ENCODE results near the gene LBX2. TPM values are rescaled to one million over a fixed set of nuclear protein-coding genes. Genes with fewer than 3 reads are reported as not detected.
A peak's percentile ranks its signal among the peaks of the same experiment; 100 is the strongest.

LBX2 gene
- total and polyA plus RNA-seq, 10 of the 15 experiments (the other 5 are each of a cell fraction or from before 2014, with no cell fraction given) = 0.08 to 4.0 (median 0.27) TPM

DNA sequence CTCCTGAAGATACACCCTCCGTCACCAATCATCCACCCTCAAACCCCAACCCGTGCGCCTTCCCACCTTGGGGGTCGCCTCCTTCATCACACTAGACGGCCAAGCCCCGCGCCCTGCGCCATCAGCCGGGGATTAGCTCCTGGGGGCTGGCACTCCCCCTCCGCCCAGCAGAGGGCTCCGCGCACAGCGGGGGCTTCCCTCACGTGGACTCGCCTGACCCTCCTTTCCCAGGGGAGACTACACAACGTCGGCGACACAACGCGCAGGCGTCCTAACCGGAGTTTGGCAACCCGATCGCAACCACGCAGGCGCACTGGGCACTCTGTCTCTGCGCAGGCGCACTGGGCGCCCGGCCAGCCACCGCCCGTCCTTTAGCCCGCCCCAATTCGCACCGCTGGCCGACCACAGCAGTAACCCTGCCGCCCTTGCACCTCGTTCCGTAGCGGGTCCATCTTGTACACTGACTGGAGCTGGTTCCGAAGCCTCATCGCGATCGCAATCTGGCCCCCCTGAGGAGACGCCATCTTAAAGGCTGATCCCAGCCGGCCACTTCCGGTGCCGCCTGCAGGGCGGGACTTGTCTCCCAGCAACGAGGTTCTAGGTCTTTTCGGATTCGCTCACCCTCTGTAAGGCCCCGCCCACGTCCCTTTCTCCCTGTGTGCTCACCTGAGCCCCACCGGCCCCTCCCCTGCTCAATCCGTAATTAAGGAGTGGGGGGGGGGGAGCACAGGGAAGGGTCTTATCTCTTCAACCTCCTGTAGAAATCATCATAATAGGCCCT, 7.9 kb upstream of the LBX2 start, which contains the start of gene PCGF1 (continued):
- no peak for TF ChIP-seq CHD1 (IDR thresholded peaks at IDR 0.05; ENCODE audit: low read depth, low read length)
- TF ChIP-seq, protein P1, sequence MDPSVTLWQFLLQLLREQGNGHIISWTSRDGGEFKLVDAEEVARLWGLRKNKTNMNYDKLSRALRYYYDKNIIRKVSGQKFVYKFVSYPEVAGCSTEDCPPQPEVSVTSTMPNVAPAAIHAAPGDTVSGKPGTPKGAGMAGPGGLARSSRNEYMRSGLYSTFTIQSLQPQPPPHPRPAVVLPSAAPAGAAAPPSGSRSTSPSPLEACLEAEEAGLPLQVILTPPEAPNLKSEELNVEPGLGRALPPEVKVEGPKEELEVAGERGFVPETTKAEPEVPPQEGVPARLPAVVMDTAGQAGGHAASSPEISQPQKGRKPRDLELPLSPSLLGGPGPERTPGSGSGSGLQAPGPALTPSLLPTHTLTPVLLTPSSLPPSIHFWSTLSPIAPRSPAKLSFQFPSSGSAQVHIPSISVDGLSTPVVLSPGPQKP (IDR thresholded peaks at IDR 0.05; ENCODE audit: low read depth, low read length) = peak; percentile 90
- no peak for TF ChIP-seq MYB (IDR thresholded peaks at IDR 0.05; ENCODE audit: borderline replicate concordance, low read depth, low read length)
- peak; percentile 76 for TF ChIP-seq KLF5 (IDR thresholded peaks at IDR 0.05; ENCODE audit: partially characterized antibody)
- TF ChIP-seq ZNF207 (IDR thresholded peaks at IDR 0.05; ENCODE audit: borderline replicate concordance) = peak; percentile 38; the same call in 1 of the 2 replicates
- peak; percentile 99 for TF ChIP-seq IKZF1 (conservative IDR thresholded peaks at IDR 0.05)
- no peak; the same call in 1 of the 2 replicates for TF ChIP-seq STAT1 (conservative IDR thresholded peaks at IDR 0.05)
- TF ChIP-seq KDM1A (IDR thresholded peaks at IDR 0.05; ENCODE audit: borderline replicate concordance) = no peak
- TF ChIP-seq, protein P2, sequence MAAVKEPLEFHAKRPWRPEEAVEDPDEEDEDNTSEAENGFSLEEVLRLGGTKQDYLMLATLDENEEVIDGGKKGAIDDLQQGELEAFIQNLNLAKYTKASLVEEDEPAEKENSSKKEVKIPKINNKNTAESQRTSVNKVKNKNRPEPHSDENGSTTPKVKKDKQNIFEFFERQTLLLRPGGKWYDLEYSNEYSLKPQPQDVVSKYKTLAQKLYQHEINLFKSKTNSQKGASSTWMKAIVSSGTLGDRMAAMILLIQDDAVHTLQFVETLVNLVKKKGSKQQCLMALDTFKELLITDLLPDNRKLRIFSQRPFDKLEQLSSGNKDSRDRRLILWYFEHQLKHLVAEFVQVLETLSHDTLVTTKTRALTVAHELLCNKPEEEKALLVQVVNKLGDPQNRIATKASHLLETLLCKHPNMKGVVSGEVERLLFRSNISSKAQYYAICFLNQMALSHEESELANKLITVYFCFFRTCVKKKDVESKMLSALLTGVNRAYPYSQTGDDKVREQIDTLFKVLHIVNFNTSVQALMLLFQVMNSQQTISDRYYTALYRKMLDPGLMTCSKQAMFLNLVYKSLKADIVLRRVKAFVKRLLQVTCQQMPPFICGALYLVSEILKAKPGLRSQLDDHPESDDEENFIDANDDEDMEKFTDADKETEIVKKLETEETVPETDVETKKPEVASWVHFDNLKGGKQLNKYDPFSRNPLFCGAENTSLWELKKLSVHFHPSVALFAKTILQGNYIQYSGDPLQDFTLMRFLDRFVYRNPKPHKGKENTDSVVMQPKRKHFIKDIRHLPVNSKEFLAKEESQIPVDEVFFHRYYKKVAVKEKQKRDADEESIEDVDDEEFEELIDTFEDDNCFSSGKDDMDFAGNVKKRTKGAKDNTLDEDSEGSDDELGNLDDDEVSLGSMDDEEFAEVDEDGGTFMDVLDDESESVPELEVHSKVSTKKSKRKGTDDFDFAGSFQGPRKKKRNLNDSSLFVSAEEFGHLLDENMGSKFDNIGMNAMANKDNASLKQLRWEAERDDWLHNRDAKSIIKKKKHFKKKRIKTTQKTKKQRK (IDR thresholded peaks at IDR 0.05; ENCODE audit: low read depth, low read length) = no peak; the same call in 1 of the 2 replicates
- no peak for TF ChIP-seq NR2C2 (IDR thresholded peaks at IDR 0.05; ENCODE audit: borderline replicate concordance, control insufficient read depth, insufficient read length, low read depth)
- TF ChIP-seq, protein P3, sequence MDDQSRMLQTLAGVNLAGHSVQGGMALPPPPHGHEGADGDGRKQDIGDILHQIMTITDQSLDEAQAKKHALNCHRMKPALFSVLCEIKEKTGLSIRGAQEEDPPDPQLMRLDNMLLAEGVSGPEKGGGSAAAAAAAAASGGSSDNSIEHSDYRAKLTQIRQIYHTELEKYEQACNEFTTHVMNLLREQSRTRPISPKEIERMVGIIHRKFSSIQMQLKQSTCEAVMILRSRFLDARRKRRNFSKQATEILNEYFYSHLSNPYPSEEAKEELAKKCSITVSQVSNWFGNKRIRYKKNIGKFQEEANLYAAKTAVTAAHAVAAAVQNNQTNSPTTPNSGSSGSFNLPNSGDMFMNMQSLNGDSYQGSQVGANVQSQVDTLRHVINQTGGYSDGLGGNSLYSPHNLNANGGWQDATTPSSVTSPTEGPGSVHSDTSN (IDR thresholded peaks at IDR 0.05; ENCODE audit: insufficient replicate concordance, low read depth, low read length) = no peak
- TF ChIP-seq IRF4 (IDR thresholded peaks at IDR 0.05; ENCODE audit: low read depth, low read length) = no peak
- TF ChIP-seq, protein P4, sequence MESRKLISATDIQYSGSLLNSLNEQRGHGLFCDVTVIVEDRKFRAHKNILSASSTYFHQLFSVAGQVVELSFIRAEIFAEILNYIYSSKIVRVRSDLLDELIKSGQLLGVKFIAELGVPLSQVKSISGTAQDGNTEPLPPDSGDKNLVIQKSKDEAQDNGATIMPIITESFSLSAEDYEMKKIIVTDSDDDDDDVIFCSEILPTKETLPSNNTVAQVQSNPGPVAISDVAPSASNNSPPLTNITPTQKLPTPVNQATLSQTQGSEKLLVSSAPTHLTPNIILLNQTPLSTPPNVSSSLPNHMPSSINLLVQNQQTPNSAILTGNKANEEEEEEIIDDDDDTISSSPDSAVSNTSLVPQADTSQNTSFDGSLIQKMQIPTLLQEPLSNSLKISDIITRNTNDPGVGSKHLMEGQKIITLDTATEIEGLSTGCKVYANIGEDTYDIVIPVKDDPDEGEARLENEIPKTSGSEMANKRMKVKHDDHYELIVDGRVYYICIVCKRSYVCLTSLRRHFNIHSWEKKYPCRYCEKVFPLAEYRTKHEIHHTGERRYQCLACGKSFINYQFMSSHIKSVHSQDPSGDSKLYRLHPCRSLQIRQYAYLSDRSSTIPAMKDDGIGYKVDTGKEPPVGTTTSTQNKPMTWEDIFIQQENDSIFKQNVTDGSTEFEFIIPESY (IDR thresholded peaks at IDR 0.05) = no peak
- TF ChIP-seq, protein P5, sequence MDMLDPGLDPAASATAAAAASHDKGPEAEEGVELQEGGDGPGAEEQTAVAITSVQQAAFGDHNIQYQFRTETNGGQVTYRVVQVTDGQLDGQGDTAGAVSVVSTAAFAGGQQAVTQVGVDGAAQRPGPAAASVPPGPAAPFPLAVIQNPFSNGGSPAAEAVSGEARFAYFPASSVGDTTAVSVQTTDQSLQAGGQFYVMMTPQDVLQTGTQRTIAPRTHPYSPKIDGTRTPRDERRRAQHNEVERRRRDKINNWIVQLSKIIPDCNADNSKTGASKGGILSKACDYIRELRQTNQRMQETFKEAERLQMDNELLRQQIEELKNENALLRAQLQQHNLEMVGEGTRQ (IDR thresholded peaks at IDR 0.05; ENCODE audit: borderline replicate concordance, low read depth, low read length) = peak; percentile 53
- peak; percentile 91 for TF ChIP-seq TAF1 (IDR thresholded peaks at IDR 0.05; ENCODE audit: borderline replicate concordance, low read depth, low read length)
- TF ChIP-seq SMC3 (IDR thresholded peaks at IDR 0.05; ENCODE audit: borderline replicate concordance, low read length) = peak; percentile 56
- TF ChIP-seq PAX5 (IDR thresholded peaks at IDR 0.05; ENCODE audit: borderline replicate concordance, low read depth, low read length) = no peak
- TF ChIP-seq, protein P6, sequence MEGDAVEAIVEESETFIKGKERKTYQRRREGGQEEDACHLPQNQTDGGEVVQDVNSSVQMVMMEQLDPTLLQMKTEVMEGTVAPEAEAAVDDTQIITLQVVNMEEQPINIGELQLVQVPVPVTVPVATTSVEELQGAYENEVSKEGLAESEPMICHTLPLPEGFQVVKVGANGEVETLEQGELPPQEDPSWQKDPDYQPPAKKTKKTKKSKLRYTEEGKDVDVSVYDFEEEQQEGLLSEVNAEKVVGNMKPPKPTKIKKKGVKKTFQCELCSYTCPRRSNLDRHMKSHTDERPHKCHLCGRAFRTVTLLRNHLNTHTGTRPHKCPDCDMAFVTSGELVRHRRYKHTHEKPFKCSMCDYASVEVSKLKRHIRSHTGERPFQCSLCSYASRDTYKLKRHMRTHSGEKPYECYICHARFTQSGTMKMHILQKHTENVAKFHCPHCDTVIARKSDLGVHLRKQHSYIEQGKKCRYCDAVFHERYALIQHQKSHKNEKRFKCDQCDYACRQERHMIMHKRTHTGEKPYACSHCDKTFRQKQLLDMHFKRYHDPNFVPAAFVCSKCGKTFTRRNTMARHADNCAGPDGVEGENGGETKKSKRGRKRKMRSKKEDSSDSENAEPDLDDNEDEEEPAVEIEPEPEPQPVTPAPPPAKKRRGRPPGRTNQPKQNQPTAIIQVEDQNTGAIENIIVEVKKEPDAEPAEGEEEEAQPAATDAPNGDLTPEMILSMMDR (IDR thresholded peaks at IDR 0.05 in 2 of 3, conservative IDR thresholded peaks at IDR 0.05 in 1 of 3; ENCODE audit: control insufficient read depth in 2 of 3, extremely low read depth in 1 of 3, insufficient read depth in 1 of 3, low read depth in 3 of 3, low read length in 3 of 3) = peak; percentile 64 to 75 (median 71)
